Mucosa of stomach (tissue), 1 donor: ENCODE results near the gene ACSL5.

Experiments used
- H3K27me3 ChIP-seq: one replicate; pipeline ENCODE4 v1.7.0; 2013; ENCODE audit warnings: mild to moderate bottlenecking, low read length; ENCODE audit not compliant: control insufficient read depth, insufficient read depth
- H3K36me3 ChIP-seq: one replicate; pipeline ENCODE4 v1.7.0; 2013; ENCODE audit warnings: low read length; ENCODE audit not compliant: control insufficient read depth, insufficient read depth
- H3K4me1 ChIP-seq: one replicate; pipeline ENCODE4 v1.7.0; 2013; ENCODE audit warnings: mild to moderate bottlenecking, low read length; ENCODE audit not compliant: control insufficient read depth, insufficient read depth
- H3K4me3 ChIP-seq: one replicate; pipeline ENCODE4 v1.7.0; 2013; ENCODE audit warnings: low read length
- H3K9ac ChIP-seq: one replicate; pipeline ENCODE4 v1.7.0; 2013; ENCODE audit warnings: mild to moderate bottlenecking, low read length, moderate library complexity
- H3K9me3 ChIP-seq: one replicate; pipeline ENCODE4 v1.7.0; 2013; ENCODE audit warnings: mild to moderate bottlenecking, low read length, moderate library complexity; ENCODE audit not compliant: control insufficient read depth
- donor health status: Pancreatic carcinoma.

The ACSL5 gene

GRCh38 chr10:112356686-112357085 is 17.2 kb upstream of the ACSL5 start:
- Histone ChIP-seq H3K4me1 (peaks cover 15% of the 10 kb centered on the region), H3K36me3 (no peaks in the 10 kb centered on the region), H3K4me3 (no peak overlapping the region), H3K27me3 (no peaks in the 10 kb centered on the region), H3K9ac (no peak overlapping the region), H3K9me3 (no peaks in the 10 kb centered on the region)

DNA sequence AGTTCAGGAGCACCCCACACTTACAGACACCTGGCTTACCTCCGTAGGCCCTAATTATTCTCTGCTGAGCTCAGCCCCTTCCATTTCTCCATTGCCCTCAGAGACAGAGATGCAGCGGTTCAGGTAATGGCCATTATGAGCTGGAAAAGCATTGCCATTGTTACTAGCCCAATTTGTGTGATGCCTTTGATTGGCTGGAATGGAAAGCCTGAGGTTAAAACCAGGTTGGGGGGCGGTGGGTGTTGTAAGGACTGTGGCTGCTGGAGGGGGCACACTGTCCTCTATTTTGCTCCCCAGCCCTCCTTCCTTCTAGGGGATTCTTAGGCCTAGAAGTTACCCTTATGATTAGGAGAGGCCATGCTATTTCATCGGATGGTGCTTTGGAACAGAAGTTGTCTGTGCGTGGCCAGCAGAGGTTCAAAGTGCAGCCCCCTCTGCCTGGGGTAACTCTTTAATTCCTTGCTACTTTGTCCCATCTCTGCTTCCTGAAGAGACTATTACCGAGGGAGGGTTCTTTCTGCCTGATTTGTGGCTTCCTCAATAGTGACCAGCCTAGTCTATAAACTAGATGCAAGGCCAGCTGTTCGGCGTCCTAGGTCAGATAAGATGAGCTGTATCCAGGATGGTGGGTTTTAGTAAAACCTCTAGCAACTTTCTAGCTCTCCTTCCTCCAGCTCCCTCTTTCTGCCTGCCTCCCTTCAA is 14.2 kb upstream of the ACSL5 start:
- Histone ChIP-seq H3K9ac (no peak overlapping the region), H3K4me1 (peaks cover 23% of the 10 kb centered on the region), H3K9me3 (no peaks in the 10 kb centered on the region), H3K36me3 (no peaks in the 10 kb centered on the region), H3K4me3 (no peak overlapping the region), H3K27me3 (no peaks in the 10 kb centered on the region)

DNA sequence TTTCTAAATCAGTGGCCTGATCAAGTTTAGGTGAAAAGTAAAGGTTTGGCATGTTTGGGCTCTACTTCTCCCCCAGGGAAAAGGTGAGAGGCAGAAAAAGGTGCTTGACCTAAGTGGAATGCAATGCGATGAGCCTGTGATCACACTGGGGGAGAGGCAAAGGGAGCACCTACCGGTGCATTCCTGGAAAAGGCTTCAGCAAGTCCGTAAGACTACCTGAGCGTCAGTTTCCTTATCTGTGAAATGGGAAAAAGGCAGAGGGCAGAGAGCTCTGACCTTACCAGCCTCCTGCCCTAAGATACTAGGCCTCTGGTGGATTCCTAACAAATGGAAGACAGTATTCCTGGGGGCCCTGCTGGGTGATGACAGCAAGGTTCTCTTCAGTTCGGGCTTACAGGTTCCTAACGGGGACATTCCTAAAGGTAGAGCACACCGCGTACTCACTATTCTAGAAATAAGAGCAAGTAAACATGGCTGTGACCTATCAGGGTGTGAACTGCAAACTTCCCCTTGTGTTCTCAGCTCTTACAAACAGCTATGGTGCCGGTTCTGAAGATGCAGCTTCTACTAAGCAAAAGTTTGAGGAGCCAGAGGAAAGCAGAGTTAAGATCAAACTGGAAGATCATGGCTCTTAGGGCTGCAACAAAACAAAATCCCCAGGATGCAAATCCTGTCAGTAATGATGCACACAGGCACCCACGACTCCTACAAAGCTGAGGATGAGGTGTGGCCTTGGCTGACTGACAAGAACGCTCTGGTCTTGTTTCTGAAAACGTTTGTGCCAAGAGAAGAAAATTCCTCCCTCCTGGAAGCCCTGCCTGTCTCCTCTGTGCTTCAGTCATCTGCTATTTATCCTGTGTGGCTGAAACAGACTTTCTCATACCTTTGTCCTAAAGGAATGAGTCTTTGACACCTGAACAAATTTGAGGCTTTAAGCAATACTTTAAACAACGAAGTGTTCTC is 13.3 kb upstream of the ACSL5 start:
- H3K36me3 ChIP-seq = no peaks in the 10 kb centered on the region
- H3K27me3 ChIP-seq = no peaks in the 10 kb centered on the region
- H3K4me3 ChIP-seq = no peak overlapping the region
- H3K9me3 ChIP-seq = no peaks in the 10 kb centered on the region
- H3K9ac ChIP-seq = peak overlapping the region; percentile 40
- H3K4me1 ChIP-seq = peaks cover 23% of the 10 kb centered on the region

GRCh38 chr10:112361951-112362751 is 11.8 kb upstream of the ACSL5 start:
- H3K4me3 ChIP-seq = no peak overlapping the region
- no peaks in the 10 kb centered on the region for H3K9me3 ChIP-seq
- no peak overlapping the region for H3K9ac ChIP-seq
- H3K4me1 ChIP-seq = peaks cover 23% of the 10 kb centered on the region
- H3K27me3 ChIP-seq = no peaks in the 10 kb centered on the region
- H3K36me3 ChIP-seq = no peaks in the 10 kb centered on the region

DNA sequence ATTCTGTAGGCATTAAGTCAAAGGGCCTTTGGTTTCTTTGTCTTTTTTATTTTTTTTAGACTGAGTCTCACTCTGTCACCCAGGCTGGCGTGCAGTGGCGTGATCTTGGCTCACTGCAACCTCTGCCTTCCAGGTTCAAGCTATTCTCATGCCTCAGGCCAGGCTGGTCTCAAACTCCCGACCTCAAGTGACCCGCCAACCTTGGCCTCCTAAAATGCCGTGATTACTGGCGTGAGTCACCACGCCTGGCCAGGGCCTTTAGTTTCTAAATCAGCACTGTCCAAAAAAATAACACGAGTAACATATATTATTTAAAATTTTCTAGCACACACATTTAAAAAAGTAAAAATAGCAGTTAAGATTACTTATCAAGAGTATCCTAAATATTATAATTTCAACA is 11.1 kb upstream of the ACSL5 start:
- H3K36me3 ChIP-seq = no peaks in the 10 kb centered on the region
- H3K4me3 ChIP-seq = no peak overlapping the region
- no peaks in the 10 kb centered on the region for H3K27me3 ChIP-seq
- H3K4me1 ChIP-seq = peaks cover 23% of the 10 kb centered on the region
- H3K9ac ChIP-seq = no peak overlapping the region
- no peaks in the 10 kb centered on the region for H3K9me3 ChIP-seq

GRCh38 chr10:112363696-112364688 is 9.9 kb upstream of the ACSL5 start:
- Histone ChIP-seq H3K9ac (no peak overlapping the region), H3K27me3 (no peaks in the 10 kb centered on the region), H3K9me3 (no peaks in the 10 kb centered on the region), H3K4me1 (peaks cover 23% of the 10 kb centered on the region), H3K4me3 (no peak overlapping the region), H3K36me3 (no peaks in the 10 kb centered on the region)

- no peaks in the 10 kb centered on the region for H3K9me3 ChIP-seq
- peaks cover 23% of the 10 kb centered on the region for H3K4me1 ChIP-seq
- no peak overlapping the region for H3K4me3 ChIP-seq
- no peaks in the 10 kb centered on the region for H3K36me3 ChIP-seq
- no peak overlapping the region for H3K9ac ChIP-seq
- H3K27me3 ChIP-seq = no peaks in the 10 kb centered on the region
Observed at GRCh38 chr10:112365014-112365432, 8.9 kb upstream of the ACSL5 start.

GRCh38 chr10:112365451-112365850 is 8.5 kb upstream of the ACSL5 start:
- Histone ChIP-seq H3K4me3 (no peak overlapping the region), H3K4me1 (peaks cover 19% of the 10 kb centered on the region), H3K36me3 (no peaks in the 10 kb centered on the region)

GRCh38 chr10:112366992-112367391 is 6.9 kb upstream of the ACSL5 start:
- Histone ChIP-seq H3K9ac (no peak overlapping the region), H3K27me3 (no peaks in the 10 kb centered on the region), H3K36me3 (no peaks in the 10 kb centered on the region), H3K4me3 (no peak overlapping the region), H3K4me1 (peaks cover 5% of the 10 kb centered on the region), H3K9me3 (no peaks in the 10 kb centered on the region)

More at GRCh38 chr10:112365451-112365850, 8.5 kb upstream of the ACSL5 start:
- Histone ChIP-seq H3K27me3 (no peaks in the 10 kb centered on the region), H3K9me3 (no peaks in the 10 kb centered on the region), H3K9ac (no peak overlapping the region)

GRCh38 chr10:112367516-112367915 is 6.4 kb upstream of the ACSL5 start:
- H3K9me3 ChIP-seq = no peaks in the 10 kb centered on the region
- no peaks in the 10 kb centered on the region for H3K4me1 ChIP-seq
- no peaks in the 10 kb centered on the region for H3K36me3 ChIP-seq
- H3K9ac ChIP-seq = no peak overlapping the region
- H3K4me3 ChIP-seq = no peak overlapping the region
- no peaks in the 10 kb centered on the region for H3K27me3 ChIP-seq
